ENCODE data around the gene IFNA6. TPM values are rescaled to one million over a fixed set of nuclear protein-coding genes. Genes with fewer than 3 reads are reported as not detected.
"Not testable (repeated sequence)": the region's sequence is repeated elsewhere in the genome, so short reads cannot be mapped to it uniquely, and the experiment has no call there.

The IFNA6 gene
- polyA plus RNA-seq: not detected

DNA sequence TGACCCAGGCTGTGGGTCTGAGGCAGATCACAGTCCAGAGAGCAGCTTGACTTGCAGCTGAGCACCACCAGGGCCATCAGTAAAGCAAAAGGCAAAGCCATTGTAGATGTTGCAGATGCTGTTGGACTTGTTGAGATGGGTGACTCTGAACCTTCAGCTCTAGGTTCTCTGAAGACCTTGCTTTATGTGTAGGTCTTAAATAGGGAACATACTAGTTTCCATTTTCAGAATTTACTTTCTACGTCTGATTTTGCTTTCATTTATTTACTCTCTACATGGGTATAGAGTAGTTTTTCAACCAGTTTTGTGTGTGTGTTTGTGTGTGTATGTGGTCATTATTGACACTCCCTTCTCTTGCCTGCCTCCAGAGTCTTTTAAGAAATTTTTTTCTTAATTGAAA lies at the start of gene IFNA6:
Gene IFNA6, minus strand, starts transcription at position 101 of the 400 bp plus-strand sequence. Its CDS starts 0 bp downstream, at position 101.
- 74 to 93% (median 91%) methylated on average over 1 of the region's 1 CpG for WGBS, 3 donors
- H3K27ac ChIP-seq (ENCODE audit: low read depth, low read length): no peak within 1 kb of the TSS

DNA sequence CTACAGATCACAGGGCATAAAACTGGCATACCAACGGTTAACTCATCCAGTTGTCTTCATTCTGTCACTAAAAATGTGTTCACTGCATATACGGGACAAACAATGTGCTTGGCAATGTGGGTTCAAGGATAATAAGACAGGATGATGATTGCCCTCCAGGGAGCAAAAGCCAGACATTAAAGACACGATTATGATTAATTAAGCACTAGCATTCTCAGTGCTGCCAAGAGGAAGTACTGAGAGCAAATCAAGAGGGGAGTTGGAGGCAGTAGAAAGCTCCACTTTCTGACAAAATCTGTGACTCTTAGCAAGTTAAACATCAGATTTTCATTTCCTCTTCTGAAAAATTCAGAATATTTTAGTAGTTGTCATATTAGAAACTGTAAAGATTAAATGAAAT lies 49.3 kb upstream of the IFNA6 start:
- WGBS, 3 donors: 25 to 27% (median 26%) methylated on average over 3 of the region's 3 CpGs
- H3K27ac ChIP-seq (ENCODE audit: low read depth, low read length): no peak overlapping the region

DNA sequence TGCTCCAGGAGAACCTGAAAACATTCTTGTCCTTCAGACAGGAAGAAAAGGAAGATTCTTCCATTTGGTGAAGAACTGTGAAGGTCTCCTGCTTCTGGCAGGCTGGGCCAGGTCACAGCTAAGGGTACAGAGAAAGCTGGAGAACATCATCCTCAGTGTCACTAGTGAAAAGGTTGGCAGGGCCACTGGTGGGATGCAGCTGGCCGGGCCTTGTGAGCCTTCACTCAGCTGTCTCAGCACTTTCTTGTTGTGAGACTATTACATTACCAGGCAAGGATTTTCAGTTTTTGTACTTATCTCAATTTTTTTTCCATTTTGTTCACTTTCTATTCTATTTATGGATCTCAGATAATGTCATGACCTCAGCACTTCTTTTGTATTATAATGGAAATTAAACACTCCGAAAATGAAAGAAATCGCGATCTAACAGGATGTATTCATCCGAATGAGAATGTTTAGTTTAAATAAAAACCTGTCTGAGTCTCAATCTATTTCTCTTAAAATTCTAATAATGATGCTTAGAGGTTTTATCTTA lies 48.3 kb upstream of the IFNA6 start:
- 74 to 84% (median 78%) methylated on average over 5 of the region's 5 CpGs for whole genome bisulfite sequencing, 3 donors
- H3K27ac ChIP-seq (ENCODE audit: low read depth, low read length): no peak overlapping the region

DNA sequence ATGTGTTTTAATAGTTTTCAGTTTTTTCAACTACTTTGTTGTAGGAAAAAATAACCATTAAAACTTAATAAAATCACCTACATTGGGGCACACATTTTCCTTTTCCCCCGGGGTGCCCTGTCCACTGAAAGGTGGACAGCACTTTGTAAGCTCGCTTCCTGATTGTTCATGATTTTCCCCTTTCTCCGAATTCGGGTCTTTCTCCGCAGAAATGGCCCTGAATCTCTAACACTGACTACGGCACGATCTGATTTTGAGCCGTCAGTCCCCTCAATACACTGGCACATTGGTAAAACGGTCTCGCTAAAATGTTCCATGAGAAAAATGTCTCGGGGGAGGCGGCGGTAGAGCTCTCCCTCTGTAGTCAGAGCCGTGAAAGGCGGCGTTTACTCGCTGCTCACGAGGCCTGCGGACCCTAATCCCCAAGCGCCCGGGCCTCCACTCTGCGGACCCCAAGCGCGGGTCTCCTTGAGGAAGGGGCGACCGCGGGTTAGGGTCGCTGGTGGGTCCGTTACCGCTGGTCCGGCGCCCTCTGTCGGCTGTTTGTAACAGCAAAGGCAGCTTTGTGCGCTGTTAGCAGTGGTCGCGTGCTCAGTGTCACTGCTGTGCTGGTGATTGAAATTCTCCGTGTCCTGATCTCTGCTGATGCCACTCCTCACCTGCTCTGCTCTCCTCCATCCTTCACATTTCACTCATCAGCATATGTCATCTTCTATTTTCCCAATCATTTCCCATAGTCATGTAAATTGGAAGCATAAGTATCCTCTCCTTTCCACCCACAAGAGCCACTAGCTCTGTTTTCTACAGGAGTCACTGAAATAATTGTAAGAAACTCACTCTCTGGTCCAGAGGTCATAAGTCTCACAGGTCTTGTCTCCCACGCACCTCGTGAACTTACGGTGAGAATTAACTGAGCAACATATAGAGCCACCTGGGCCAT lies 45.4 kb upstream of the IFNA6 start:
- 6 to 8% (median 7%) methylated on average over 40 of the region's 40 CpGs for WGBS, 3 donors
- H3K27ac ChIP-seq (ENCODE audit: low read depth, low read length): no peak overlapping the region

DNA sequence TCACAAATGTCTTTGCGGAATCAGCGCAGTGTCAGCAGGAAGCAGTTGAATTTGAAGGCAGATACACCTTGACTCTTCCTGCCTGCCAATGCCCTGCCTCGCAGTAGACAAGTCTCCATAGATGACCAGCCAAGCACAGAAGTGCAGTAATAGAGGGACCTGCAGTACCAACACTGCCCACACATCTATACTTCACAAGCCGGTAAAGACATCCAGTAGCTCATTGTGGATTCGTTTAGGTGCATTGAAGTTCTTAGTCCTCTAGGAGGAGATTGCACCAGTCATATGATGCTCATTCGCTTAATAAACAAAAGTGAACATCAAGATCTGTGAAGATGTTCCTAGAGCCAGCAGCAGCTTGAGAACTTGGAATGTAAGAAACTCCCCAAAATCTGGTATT lies 41.6 kb upstream of the IFNA6 start:
- 75 to 83% (median 76%) methylated on average over 6 of the region's 6 CpGs for WGBS, 3 donors
- H3K27ac ChIP-seq (ENCODE audit: low read depth, low read length): no peak overlapping the region

DNA sequence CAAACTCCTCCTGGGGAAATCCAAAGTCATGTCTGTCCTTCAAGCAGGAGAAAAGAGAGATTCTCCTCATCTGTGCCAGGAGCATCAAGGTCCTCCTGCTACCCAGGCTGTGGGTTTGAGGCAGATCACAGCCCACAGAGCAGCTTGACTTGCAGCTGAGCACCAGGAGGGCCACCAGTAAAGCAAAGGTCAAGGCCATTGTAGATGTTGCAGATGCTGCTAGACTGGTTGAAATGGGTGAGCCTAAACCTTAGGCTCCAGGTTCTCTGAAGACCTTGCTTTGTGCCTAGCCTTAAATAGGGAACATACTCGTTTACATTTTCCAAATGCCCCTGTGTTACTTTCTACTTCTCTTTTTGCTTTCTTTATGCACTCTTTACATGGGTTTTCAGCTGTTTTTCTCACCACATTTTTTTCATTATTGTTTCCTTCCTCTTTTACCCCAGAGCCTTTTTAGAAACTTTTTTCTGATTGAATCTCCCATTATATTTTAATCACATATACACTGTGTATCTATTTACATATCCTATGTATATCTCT lies 34.5 kb upstream of the IFNA6 start, which contains the start of gene IFNA2:
Gene IFNA2, minus strand, starts transcription at position 268 of the 540 bp plus-strand sequence. Its CDS starts 69 bp downstream, at position 199.
- H3K27ac ChIP-seq (ENCODE audit: low read depth, low read length): no peak within 1 kb of the TSS
- WGBS, 3 donors: 30 to 57% (median 54%) methylated on average over 1 of the region's 1 CpG

DNA sequence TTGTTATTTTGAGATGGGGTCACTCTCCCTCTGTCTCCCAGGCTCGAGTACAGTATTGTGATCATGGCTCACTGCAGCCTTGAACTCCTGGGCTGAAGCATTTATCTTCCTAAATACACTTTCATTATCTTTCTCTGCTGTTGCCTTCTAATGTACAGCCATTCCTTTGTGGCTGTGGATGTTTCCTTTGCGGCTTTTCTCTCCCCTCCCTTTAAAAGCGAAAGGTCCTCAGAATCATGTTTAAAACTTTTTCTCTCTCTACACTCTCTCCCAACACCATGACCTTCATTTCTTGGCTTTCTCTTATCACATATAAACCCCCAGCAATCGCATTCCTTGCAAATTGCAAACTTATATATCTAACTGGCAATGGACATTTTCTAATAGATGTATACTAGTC lies 32.9 kb upstream of the IFNA6 start:
- H3K27ac ChIP-seq (ENCODE audit: low read depth, low read length): no peak overlapping the region
- WGBS, 3 donors: 35 to 61% (median 59%) methylated on average over 4 of the region's 4 CpGs

DNA sequence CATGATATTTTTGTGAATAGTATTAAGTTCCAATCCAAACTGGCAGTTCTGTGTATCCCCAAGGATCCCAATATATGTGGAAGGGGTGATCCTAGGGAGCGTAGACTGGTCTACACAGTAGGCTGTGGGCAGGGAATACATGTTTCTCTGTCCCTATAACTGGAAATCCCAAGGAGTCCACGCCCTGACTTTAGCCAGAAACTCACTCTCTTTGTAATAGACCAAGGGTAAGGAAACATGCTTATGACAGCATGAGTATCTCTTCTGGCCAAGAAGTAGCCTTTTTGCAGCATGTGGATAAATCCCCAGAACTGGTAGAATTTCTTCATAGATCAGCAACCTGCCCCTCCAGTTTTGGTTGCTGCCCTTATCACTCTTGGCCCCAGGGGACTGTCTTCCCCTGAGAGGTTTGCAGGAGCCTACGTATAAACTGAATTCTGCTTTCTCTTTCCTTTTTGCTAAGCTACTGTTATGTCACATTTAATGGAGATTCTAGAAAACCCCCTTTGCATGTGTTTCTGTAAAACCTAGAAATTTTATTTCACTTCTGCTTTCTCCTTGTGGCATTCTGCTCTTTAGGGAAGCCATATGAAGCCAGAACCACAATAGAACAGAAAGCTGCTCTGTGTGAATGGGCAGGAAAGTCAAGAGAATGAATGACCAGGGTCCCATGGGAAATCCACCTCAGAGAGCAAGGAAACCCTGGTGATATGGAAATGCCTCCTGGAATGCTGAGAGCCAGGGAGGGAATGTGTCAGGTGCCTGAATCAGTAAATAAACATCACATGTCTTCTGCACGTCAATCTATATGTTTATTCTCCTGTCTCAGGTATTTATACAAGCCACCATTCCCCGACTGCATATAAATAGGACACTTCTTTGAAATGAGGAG lies 31.0 kb upstream of the IFNA6 start:
- WGBS, 3 donors: 43 to 54% (median 48%) methylated on average over 5 of the region's 5 CpGs
- H3K27ac ChIP-seq (ENCODE audit: low read depth, low read length): no peak overlapping the region

DNA sequence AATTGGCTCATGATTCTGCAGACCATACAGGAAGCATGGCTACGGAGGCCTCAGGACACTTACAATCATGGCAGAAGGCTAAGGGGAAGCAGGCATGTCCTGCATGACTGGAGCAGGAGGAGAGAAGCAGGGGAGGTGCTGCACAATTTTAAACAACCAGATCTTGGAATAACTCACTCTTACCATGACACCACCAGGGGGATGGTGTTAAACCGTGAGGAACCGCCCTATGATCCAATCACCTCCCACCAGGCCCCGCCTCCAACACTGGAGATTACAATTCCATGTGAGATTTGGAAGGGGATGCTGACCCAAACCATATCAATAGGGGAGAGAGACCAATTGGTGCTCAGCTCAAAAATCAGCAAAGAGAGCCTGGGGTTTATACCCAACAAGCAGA lies 20.8 kb upstream of the IFNA6 start:
- WGBS, 3 donors: 48 to 72% (median 61%) methylated on average over 4 of the region's 4 CpGs

DNA sequence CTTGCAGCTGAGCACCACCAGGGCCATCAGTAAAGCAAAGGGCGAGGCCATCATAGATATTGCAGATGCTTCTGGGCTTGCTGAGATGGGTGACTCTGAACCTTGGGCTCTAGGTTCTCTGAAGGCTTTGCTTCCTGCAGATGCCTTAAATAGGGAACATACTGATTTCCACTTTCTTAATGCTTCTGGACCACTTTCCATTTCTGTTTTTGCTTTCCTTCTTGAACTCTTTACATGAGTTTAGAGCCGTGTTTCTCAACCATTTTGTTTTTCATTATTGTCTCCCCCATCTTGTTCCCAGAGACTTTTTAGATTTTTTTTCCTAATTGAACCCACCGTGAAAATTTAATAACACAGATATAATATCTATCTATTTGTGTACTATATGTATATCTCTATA lies 17.3 kb upstream of the IFNA6 start, which contains the start of gene IFNA13:
Gene IFNA13, minus strand, starts transcription at position 101 of the 400 bp plus-strand sequence. Its CDS starts 47 bp downstream, at position 54.
- H3K27ac ChIP-seq (ENCODE audit: low read depth, low read length): no peak within 1 kb of the TSS
- 92 to 96% (median 95%) methylated on average over 3 of the region's 3 CpGs for WGBS, 3 donors

More for the DNA sequence above, 20.8 kb upstream of the IFNA6 start:
- not testable (repeated sequence) for H3K27ac ChIP-seq (ENCODE audit: low read depth, low read length)

DNA sequence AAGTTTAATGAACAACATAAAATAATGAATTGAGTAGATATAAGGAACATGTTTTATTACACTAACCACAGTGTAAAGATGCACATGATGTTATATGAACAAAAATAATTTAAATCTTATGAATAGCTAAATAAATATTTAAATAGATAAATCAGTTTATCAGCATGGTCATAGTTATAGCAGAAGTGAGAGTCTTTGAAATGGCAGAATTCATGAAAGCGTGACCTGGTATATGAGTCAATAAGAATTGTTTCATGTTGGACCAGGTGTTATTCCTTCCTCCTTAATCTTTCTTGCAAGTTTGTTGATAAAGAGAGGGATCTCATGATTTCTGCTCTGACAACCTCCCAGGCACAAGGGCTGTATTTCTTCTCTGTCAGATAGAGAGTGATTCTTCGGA lies 16.5 kb upstream of the IFNA6 start:
- WGBS, 3 donors: 53 to 96% (median 95%) methylated on average over 1 of the region's 2 CpGs
- H3K27ac ChIP-seq (ENCODE audit: low read depth, low read length): not testable (repeated sequence)

DNA sequence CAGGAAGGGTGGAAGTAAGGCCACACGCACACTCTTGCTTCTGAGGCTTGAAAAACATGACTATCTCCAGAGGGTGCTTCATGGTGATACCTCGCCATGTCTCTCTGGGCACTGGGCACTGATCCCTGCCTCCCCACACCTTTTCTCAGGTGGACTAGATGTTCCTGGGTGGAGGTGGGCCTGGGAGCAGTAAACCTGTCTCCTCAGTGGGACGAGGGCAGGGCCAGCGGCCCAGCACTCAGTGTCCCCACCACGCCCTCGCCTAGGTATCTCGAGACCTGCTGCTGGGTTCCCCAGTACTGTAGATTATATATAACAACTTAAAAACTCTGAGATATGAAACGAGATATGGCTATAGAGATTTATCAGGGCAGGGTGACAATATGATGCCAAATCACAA lies 11.6 kb upstream of the IFNA6 start:
- 88 to 96% (median 89%) methylated on average over 8 of the region's 8 CpGs for WGBS, 3 donors
- no peak overlapping the region for H3K27ac ChIP-seq (ENCODE audit: low read depth, low read length)

DNA sequence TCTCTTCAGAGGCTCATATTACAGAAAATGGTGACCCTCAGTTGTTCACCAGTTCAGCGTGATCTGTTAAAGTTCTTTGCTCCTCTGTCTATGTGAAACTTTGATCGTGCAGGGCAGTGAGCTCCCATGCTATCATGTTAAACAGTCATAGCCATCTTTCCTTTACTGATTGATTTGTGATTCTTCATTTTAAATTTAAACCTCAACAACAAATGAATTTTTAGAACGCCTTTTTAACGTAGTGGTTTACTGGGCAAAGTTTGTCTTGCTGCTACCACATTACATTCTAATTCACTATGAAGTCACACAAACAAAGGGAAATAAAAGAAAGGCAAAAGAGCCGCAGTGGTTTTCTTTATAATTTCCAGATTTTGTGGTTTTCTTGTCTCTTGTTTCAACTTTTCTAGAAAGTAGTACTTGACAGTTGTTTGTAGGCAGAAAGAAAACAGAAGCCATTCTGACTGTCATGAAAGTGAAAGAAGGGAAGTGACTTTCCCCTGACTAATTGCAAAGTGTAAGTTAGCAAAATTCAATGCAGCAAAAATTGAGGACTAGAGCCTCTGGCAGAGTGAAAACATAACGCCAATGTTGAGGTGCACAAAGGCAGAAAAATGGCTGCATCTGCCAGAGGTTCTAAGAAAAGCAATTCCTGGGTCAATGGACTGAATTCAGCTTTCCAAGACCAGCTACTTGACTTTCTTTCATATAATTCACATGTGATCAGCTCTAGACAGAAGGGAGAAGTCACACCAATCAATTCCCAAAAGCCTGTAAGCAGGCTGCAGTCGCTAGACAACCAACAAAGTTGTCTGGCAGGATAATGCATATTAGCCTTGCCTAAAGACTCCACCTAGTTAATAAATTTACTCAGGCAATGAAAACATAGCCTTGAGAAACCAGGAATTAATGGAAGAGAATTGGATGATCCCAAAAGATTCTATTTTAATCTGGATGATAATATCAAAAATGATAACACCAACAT lies 7.1 kb upstream of the IFNA6 start:
- WGBS, 3 donors: 46 to 57% (median 49%) methylated on average over 7 of the region's 7 CpGs

DNA sequence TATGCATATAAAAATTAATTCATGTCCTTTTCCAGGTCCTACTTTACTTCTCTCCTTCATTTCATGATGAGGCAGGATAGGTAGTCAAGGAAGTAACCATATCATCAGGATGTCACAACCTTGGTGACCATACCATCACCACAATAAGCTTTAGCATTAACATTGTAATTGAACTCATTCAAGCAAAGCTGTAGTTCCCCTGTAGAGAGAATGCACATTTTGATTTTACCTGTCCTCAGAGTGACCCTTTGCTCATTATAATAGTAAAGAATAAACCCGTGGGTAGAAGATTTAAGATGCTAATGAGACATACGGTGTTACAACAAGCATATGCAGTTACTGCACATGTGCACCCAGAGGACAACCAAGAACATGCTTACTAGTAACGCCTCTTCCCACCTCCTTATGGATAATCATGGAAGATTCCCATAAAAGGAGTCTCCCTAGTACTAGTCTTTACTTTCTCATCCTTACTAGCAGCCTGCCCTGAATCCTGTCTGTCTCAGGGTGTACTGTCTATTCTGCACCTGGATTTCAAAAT lies 2.2 kb downstream of the IFNA6 start:
- no peak overlapping the region for H3K27ac ChIP-seq (ENCODE audit: low read depth, low read length)
- 68 to 71% (median 70%) methylated on average over 3 of the region's 3 CpGs for WGBS, 3 donors

More for the DNA sequence above, 7.1 kb upstream of the IFNA6 start:
- H3K27ac ChIP-seq (ENCODE audit: low read depth, low read length): no peak overlapping the region

DNA sequence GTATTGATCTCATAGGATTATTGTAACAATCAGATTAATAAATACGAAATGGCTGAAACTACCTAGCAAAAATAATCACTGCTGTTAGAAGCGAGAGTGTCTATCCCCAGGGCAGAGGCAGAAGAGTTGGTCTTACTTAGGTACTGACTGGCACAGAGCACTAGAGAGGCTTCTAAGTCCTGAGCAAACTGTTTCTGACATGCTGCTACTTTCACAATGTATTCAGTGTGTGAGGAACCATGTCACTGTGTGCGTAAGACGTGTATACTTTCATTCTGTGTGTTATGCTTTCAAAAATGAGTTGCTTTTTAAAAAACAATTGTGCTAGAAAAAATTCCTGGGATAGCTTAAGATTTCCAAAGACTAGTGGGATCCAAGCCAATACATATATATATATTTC lies 10.0 kb downstream of the IFNA6 start:
- no peak overlapping the region for H3K27ac ChIP-seq (ENCODE audit: low read depth, low read length)
- 83 to 93% (median 91%) methylated on average over 4 of the region's 4 CpGs for WGBS, 3 donors

DNA sequence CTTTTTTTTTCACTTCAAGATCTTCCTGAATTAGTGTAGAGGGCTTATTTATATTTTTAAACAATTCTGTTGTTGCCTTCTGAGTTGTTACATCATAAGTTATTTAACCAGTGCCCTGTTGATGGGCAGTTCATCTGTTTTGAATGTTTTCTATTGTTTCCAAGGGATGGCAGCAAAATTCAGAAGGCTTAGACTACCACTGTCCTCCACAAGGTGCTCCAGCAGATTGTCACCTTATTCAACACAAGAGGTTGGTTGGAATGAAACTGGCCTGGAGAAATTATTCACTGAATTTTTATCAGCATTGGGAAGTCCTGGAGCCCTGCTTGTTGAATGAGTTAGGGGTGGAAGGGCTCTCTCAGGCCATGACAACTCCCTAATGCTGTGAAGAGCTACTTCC lies 14.2 kb downstream of the IFNA6 start:
- H3K27ac ChIP-seq (ENCODE audit: low read depth, low read length): no peak overlapping the region
